HCT116 (cell line): Measurements from ENCODE around the gene CFAP54. TPM values are rescaled to one million over a fixed set of nuclear protein-coding genes. Genes with fewer than 3 reads are reported as not detected.

Source experiments
- ATAC-seq: fragments of 200-7000 bp; cut with Tn5 transposase; 2 replicates; pipeline ENCODE4 v1.9.1; 2020; ENCODE audit warnings: mild to moderate bottlenecking, moderate library complexity
- BruUV-seq: library from RNA; stranded (reverse); fragments of 400-500 nt; replicated peaks from 2 replicates; lab custom pipeline; 2021; lab: Mats Ljungman, UMichigan
- CTCF ChIA-PET: fragments of 300-600 bp; sonication (Branson Sonifier 250); formaldehyde crosslinking; loops from one replicate; lab custom pipeline; 2021; ENCODE audit warnings: antibody characterized with exemption; lab: Charles Lee
- POLR2A ChIA-PET: fragments of 300-600, 350-600 bp; sonication (Branson Sonifier 250); formaldehyde crosslinking; loops from one replicate; lab custom pipeline; 2021; ENCODE audit warnings: antibody characterized with exemption; lab: Charles Lee
- RAD21 ChIA-PET, 2 experiments: fragments of 300-600 bp; sonication (Branson Sonifier 250); formaldehyde crosslinking; loops; one replicate each; lab custom pipeline; 2023; ENCODE audit warnings: low total read pairs in 2 of 2; ENCODE audit not compliant: uncharacterized antibody in 2 of 2, unreplicated experiment in 2 of 2, low non-redundant PET in 1 of 2; lab: Charles Lee
- DNase-seq: peaks from one replicate; pipeline ENCODE4 v3.0.0-alpha.2; 2010; ENCODE audit warnings: low read depth, low spot score
- H2AFZ ChIP-seq: fragments of 200-600 bp; shearing (Covaris generic), sonication (generic); 2 replicates; pipeline ENCODE4 v1.6.1; 2017; ENCODE audit warnings: low read depth, mixed run types, mixed read lengths, antibody characterized with exemption, low read length; ENCODE audit not compliant: poor library complexity, severe bottlenecking
- H3K27ac ChIP-seq: 2 replicates; pipeline ENCODE4 v1.5.1; 2012; ENCODE audit warnings: low read depth, low read length
- H3K27me3 ChIP-seq: fragments of 200-600 bp; sonication (generic); 2 replicates; pipeline ENCODE4 v1.6.1; 2016; ENCODE audit warnings: mixed run types, low read length, mixed read lengths; ENCODE audit not compliant: insufficient read depth
- H3K36me3 ChIP-seq, 2 experiments: fragments of 200-500 bp in 1 of 2; fragments of 200-600 bp in 1 of 2; sonication (Bioruptor generic) in 1 of 2; sonication (generic) in 1 of 2; 2 replicates each; pipeline versions ENCODE4 v1.5.1 to v1.6.1; 2014 to 2016; ENCODE audit warnings: low read length in 2 of 2, inconsistent platforms in 1 of 2, mixed read lengths in 1 of 2, mixed run types in 1 of 2; ENCODE audit not compliant: insufficient read depth in 2 of 2, control insufficient read depth in 1 of 2
- H3K4me1 ChIP-seq, 2 experiments: fragments of 200-600 bp in 1 of 2; sonication (generic) in 1 of 2; 2 replicates each; pipeline versions ENCODE4 v1.5.1 to v1.6.1; 2012 to 2017; ENCODE audit warnings: low read length in 2 of 2, inconsistent platforms in 1 of 2, mild to moderate bottlenecking in 1 of 2, mixed read lengths in 1 of 2, mixed run types in 1 of 2, moderate library complexity in 1 of 2; ENCODE audit not compliant: insufficient read depth in 2 of 2, control insufficient read depth in 1 of 2
- H3K4me2 ChIP-seq: fragments of 200-600 bp; sonication (generic); 2 replicates; pipeline ENCODE4 v1.6.1; 2017; ENCODE audit warnings: mixed run types, low read length, mixed read lengths
- H3K4me3 ChIP-seq, 2 experiments: fragments of 200-600 bp in 1 of 2; sonication (generic) in 1 of 2; replicated peaks in 1 of 2; 2 replicates each; pipeline ENCODE4 v1.5.1; 2011 to 2016; ENCODE audit warnings: low read length in 2 of 2, control low read depth in 1 of 2, low read depth in 1 of 2, mild to moderate bottlenecking in 1 of 2, mixed read lengths in 1 of 2, mixed run types in 1 of 2
- H3K79me2 ChIP-seq: fragments of 200-600 bp; sonication (generic); 2 replicates; pipeline ENCODE4 v1.6.1; 2017; ENCODE audit warnings: mild to moderate bottlenecking, mixed run types, low read length, moderate library complexity, mixed read lengths; ENCODE audit not compliant: insufficient read depth
- H3K9ac ChIP-seq: fragments of 200-600 bp; sonication (generic); 2 replicates; pipeline ENCODE4 v1.6.1; 2016; ENCODE audit warnings: low read length, mixed read lengths
- H3K9me2 ChIP-seq: fragments of 200-600 bp; sonication (generic), shearing (Covaris generic); 2 replicates; pipeline ENCODE4 v1.6.1; 2017; ENCODE audit warnings: mixed run types, mild to moderate bottlenecking, moderate library complexity; ENCODE audit not compliant: insufficient read depth
- H3K9me3 ChIP-seq, 2 experiments: fragments of 200-500 bp in 1 of 2; fragments of 200-600 bp in 1 of 2; sonication (Bioruptor generic) in 1 of 2; sonication (generic) in 1 of 2; 2 replicates each; pipeline ENCODE4 v1.6.1; 2014 to 2017; ENCODE audit warnings: low read length in 2 of 2, mixed read lengths in 2 of 2, inconsistent platforms in 1 of 2, low read depth in 1 of 2, mild to moderate bottlenecking in 1 of 2, mixed run types in 1 of 2, moderate library complexity in 1 of 2; ENCODE audit not compliant: control insufficient read depth in 1 of 2, insufficient read depth in 1 of 2
- H4K20me1 ChIP-seq: fragments of 200-600 bp; sonication (generic), shearing (Covaris generic); 2 replicates; pipeline ENCODE4 v1.6.1; 2017; ENCODE audit warnings: mixed run types, mild to moderate bottlenecking, moderate library complexity; ENCODE audit not compliant: insufficient read depth
- CBX3 ChIP-seq: IDR thresholded peaks from 2 replicates; pipeline ENCODE4 v1.6.1; 2012; ENCODE audit warnings: low read depth
- CEBPB ChIP-seq: IDR thresholded peaks from 2 replicates; pipeline ENCODE4 v1.6.1; 2012; ENCODE audit warnings: low read depth
- EGR1 ChIP-seq: IDR thresholded peaks from 2 replicates; pipeline ENCODE4 v1.6.1; 2012; ENCODE audit warnings: low read depth
- ELF1 ChIP-seq: IDR thresholded peaks from 2 replicates; pipeline ENCODE4 v1.6.1; 2012; ENCODE audit warnings: low read depth, borderline replicate concordance
- EZH2phosphoT487 ChIP-seq: fragments of 200-600 bp; IDR thresholded peaks from 2 replicates; pipeline ENCODE4 v1.6.1; 2018; ENCODE audit warnings: antibody characterized with exemption, borderline replicate concordance
- POLR2A ChIP-seq: IDR thresholded peaks from 2 replicates; pipeline ENCODE4 v1.7.0; 2011; ENCODE audit warnings: borderline replicate concordance; ENCODE audit not compliant: insufficient read depth, insufficient read length; ENCODE audit errors: extremely low read depth
- POLR2AphosphoS5 ChIP-seq: IDR thresholded peaks from 2 replicates; pipeline ENCODE4 v1.6.1; 2011; ENCODE audit warnings: mild to moderate bottlenecking, low read depth, low read length, moderate library complexity
- RAD21 ChIP-seq: IDR thresholded peaks from 2 replicates; pipeline ENCODE4 v1.6.1; 2012; ENCODE audit warnings: low read depth, mild to moderate bottlenecking
- SP1 ChIP-seq: IDR thresholded peaks from 2 replicates; pipeline ENCODE4 v1.6.1; 2012; ENCODE audit warnings: low read depth
- ZFX ChIP-seq: fragments of 450-650 bp; IDR thresholded peaks from 2 replicates; pipeline ENCODE4 v1.6.1; 2017
- ZNF274 ChIP-seq: fragments of 200-500 bp; sonication (Bioruptor generic); IDR thresholded peaks from 2 replicates; pipeline ENCODE4 v1.6.1; 2014; ENCODE audit warnings: mild to moderate bottlenecking, low read depth, low read length, inconsistent platforms
- intact Hi-C: fragments of 100-400 bp; cut with micrococcal nuclease; formaldehyde crosslinking; loops from 2 replicates; pipeline ENCODE4 v1.10.0; 2022
- total RNA-seq: library from RNA; stranded (reverse); gene quantifications from one replicate; pipeline ENCODE4 v1.2.1, GENCODE V29; 2021; ENCODE audit not compliant: unreplicated experiment
- TF ChIP-seq, protein P1 (sequence below): IDR thresholded peaks from 2 replicates; pipeline ENCODE4 v1.6.1; 2012; ENCODE audit warnings: low read depth
- TF ChIP-seq, protein P2 (sequence below): IDR thresholded peaks from 2 replicates; pipeline ENCODE4 v1.6.1; 2011; ENCODE audit warnings: mild to moderate bottlenecking, low read length, moderate library complexity; ENCODE audit not compliant: insufficient replicate concordance; ENCODE audit errors: extremely low read depth
- TF ChIP-seq, protein P3 (sequence below): IDR thresholded peaks from 2 replicates; pipeline ENCODE4 v1.6.1; 2012
- TF ChIP-seq, protein P4 (sequence below): IDR thresholded peaks from 2 replicates; pipeline ENCODE4 v1.6.1; 2012

Gene CFAP54
- total RNA-seq, 1 experiment from 2014 or later = 0.25 TPM

DNA sequence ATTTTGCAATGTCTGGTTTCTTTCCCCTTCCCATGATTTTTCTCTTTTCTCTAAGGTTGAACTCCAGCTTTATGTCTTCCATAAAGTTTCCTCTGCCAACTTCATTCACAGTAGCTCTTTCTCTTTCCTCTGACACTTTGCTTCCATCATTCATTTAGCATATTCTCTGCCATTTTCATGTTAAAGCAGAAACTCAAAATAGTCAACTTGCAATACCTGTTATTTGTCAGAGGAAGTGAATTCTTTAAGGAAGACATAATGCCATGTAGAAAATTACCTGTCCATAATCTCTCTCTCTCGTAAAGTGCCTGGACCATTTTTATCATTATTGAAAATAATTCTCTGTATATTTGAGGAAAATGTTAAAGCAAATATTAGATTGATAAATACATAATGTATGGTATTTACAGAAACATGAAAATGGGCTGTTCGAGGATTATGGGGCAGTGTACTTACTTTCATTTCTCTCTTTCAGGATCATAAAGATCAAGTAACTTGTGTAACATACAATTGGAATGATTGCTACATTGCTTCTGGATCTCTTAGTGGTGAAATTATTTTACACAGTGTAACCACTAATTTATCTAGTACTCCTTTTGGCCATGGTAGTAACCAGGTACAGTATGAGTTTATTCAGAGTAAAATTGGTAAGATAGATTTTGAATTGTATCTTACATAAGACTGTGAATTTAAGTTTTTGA is 430.3 kb downstream of the CFAP54 start:
- TF ChIP-seq, protein P1, sequence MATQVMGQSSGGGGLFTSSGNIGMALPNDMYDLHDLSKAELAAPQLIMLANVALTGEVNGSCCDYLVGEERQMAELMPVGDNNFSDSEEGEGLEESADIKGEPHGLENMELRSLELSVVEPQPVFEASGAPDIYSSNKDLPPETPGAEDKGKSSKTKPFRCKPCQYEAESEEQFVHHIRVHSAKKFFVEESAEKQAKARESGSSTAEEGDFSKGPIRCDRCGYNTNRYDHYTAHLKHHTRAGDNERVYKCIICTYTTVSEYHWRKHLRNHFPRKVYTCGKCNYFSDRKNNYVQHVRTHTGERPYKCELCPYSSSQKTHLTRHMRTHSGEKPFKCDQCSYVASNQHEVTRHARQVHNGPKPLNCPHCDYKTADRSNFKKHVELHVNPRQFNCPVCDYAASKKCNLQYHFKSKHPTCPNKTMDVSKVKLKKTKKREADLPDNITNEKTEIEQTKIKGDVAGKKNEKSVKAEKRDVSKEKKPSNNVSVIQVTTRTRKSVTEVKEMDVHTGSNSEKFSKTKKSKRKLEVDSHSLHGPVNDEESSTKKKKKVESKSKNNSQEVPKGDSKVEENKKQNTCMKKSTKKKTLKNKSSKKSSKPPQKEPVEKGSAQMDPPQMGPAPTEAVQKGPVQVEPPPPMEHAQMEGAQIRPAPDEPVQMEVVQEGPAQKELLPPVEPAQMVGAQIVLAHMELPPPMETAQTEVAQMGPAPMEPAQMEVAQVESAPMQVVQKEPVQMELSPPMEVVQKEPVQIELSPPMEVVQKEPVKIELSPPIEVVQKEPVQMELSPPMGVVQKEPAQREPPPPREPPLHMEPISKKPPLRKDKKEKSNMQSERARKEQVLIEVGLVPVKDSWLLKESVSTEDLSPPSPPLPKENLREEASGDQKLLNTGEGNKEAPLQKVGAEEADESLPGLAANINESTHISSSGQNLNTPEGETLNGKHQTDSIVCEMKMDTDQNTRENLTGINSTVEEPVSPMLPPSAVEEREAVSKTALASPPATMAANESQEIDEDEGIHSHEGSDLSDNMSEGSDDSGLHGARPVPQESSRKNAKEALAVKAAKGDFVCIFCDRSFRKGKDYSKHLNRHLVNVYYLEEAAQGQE = no peak
- TF ChIP-seq POLR2AphosphoS5 (no peak), EZH2phosphoT487 (no peak), ZNF274 (no peak), CBX3 (no peak), POLR2A (no peak), EGR1 (no peak), ZFX (no peak), ELF1 (no peak), RAD21 (no peak), SP1 (no peak), CEBPB (no peak)
- TF ChIP-seq, protein P2, sequence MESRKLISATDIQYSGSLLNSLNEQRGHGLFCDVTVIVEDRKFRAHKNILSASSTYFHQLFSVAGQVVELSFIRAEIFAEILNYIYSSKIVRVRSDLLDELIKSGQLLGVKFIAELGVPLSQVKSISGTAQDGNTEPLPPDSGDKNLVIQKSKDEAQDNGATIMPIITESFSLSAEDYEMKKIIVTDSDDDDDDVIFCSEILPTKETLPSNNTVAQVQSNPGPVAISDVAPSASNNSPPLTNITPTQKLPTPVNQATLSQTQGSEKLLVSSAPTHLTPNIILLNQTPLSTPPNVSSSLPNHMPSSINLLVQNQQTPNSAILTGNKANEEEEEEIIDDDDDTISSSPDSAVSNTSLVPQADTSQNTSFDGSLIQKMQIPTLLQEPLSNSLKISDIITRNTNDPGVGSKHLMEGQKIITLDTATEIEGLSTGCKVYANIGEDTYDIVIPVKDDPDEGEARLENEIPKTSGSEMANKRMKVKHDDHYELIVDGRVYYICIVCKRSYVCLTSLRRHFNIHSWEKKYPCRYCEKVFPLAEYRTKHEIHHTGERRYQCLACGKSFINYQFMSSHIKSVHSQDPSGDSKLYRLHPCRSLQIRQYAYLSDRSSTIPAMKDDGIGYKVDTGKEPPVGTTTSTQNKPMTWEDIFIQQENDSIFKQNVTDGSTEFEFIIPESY = no peak
- TF ChIP-seq, protein P3, sequence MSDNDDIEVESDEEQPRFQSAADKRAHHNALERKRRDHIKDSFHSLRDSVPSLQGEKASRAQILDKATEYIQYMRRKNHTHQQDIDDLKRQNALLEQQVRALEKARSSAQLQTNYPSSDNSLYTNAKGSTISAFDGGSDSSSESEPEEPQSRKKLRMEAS = no peak
- TF ChIP-seq, protein P4, sequence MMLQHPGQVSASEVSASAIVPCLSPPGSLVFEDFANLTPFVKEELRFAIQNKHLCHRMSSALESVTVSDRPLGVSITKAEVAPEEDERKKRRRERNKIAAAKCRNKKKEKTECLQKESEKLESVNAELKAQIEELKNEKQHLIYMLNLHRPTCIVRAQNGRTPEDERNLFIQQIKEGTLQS = no peak
- H3K9me3 ChIP-seq = no peaks in the 10 kb centered on the region
- DNase-seq = no peak
- no peaks in the 10 kb centered on the region for H3K27me3 ChIP-seq
- no peak overlapping the region for H3K4me3 ChIP-seq
- no peak for ATAC-seq
- no peaks in the 10 kb centered on the region for H3K4me1 ChIP-seq
- no peak overlapping the region for H2AFZ ChIP-seq
- no peak overlapping the region for H3K9ac ChIP-seq
- H3K27ac ChIP-seq = no peak overlapping the region
- RAD21 ChIA-PET = no interaction called here
- H3K79me2 ChIP-seq = peaks cover 25% of the 10 kb centered on the region
- no peaks in the 10 kb centered on the region for H3K9me2 ChIP-seq
- no peaks in the 10 kb centered on the region for H4K20me1 ChIP-seq
- POLR2A ChIA-PET = interaction anchor here (1.4 kb wide), 1 partner anchor 12 kb away, joined by 3 read pairs; no protein-coding TSS in a partner anchor
- intact Hi-C loops = no loop called here
- BruUV-seq = no TSS peak
- CTCF ChIA-PET = no interaction called here
- peaks cover 0 to 3% of the 10 kb centered on the region in 2 experiments; a peak in 1 of 4 replicates for H3K36me3 ChIP-seq
- H3K4me2 ChIP-seq = no peak overlapping the region
